ENCODE measurements around the gene SORCS2.

DNA sequence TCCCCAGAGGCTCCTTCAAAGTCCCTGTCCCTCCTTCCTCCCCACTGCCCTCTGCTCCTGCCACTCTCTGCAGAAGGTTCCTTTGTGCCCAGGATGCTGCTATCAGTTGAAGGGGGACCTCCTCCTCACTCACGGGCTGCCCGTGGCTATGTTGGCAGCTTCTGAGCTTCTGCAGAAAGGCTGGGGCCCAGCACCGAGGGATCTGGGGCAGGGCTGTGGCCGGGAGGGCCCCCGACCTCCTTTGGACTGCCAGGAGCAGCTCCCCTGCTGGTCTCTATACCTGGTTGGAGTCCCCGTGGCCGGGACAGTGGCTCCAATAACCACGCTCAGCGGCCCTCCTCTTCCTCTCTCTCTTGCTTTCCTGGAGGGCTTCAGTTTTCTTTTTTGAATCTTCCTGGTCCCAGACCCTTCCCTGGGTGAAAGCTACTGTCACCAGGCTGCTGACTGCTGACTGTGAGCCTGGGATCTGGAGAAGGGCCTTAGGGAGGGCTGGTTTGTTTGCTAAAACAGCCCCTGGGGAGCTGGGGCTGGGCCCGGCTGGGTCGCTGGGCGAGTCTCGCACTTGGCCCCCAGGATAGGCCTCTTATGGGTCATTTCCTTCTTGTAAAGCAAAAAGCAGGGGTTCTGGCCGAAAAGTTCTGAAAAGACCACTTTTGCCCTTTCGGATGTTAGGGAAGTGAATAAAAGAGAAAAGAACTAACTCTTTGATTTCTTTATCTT, 46.9 kb downstream of the SORCS2 start:
- TF ChIP-seq CTCF (IDR thresholded peaks at IDR 0.05) (no peak), POLR2AphosphoS5 (IDR thresholded peaks at IDR 0.05; ENCODE audit: low read depth, low read length) (no peak), SIN3A (IDR thresholded peaks at IDR 0.05; ENCODE audit: borderline replicate concordance, insufficient read depth, low read depth, low read length) (no peak)

Measured in Panc1 (cell line).